IPS-15b (cell line): Measurements from ENCODE around the gene PDE4A.

Experiments used
- H3K27me3 ChIP-seq: one replicate; pipeline ENCODE4 v1.6.1; 2013; ENCODE audit warnings: low read length; ENCODE audit not compliant: control insufficient read depth, insufficient read depth
- H3K36me3 ChIP-seq: one replicate; pipeline ENCODE4 v1.6.1; 2013; ENCODE audit warnings: low read length; ENCODE audit not compliant: control insufficient read depth, insufficient read depth
- H3K4me1 ChIP-seq: one replicate; pipeline ENCODE4 v1.6.1; 2013; ENCODE audit warnings: mild to moderate bottlenecking, low read length; ENCODE audit not compliant: control insufficient read depth, insufficient read depth
- H3K4me3 ChIP-seq: one replicate; pipeline ENCODE4 v1.5.1; 2013; ENCODE audit warnings: low read depth, low read length
- H3K9ac ChIP-seq: one replicate; pipeline ENCODE4 v1.6.1; 2013; ENCODE audit warnings: low read depth, mild to moderate bottlenecking, low read length
- H3K9me3 ChIP-seq: one replicate; pipeline ENCODE4 v1.6.1; 2013; ENCODE audit warnings: mild to moderate bottlenecking, low read length; ENCODE audit not compliant: control insufficient read depth, insufficient read depth

Gene PDE4A

DNA sequence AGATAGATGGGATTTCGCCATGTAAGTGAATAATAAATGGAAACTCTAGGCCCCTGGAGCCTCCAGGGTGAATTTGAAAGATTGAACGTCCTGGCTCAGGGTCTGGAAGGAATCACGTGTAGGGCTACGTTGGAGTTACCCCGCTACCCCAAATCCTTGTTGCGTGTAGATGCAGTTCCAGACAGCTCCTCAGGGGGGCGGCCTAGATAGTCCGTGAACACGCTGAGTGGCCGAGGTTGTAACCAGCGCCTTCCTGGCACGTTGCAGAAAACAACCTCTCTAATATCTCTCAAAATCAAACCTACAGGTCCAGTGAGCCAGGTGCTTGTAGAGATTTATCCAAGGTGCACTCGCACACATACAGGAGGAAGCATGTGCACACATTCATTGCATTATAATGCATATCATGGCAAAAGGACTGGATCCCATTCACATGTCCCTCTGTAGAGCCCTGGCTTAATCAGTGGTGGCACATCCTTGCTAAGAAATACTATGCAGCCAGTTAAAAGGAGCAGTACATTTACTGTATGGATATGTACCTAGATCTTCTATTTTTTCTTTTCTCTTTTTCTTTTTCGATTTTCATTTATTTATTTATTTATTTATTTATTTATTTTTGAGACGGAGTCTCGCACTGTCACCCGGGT lies 85.4 kb downstream of the PDE4A start:
- Histone ChIP-seq H3K27me3 (no peaks in the 10 kb centered on the region), H3K4me1 (no peaks in the 10 kb centered on the region), H3K4me3 (no peak overlapping the region), H3K36me3 (no peaks in the 10 kb centered on the region), H3K9ac (no peak overlapping the region), H3K9me3 (no peaks in the 10 kb centered on the region)

- Histone ChIP-seq H3K9ac (no peak overlapping the region), H3K36me3 (no peaks in the 10 kb centered on the region), H3K4me1 (no peaks in the 10 kb centered on the region), H3K27me3 (peaks cover 11% of the 10 kb centered on the region), H3K4me3 (no peak overlapping the region), H3K9me3 (no peaks in the 10 kb centered on the region)
Measured at GRCh38 chr19:10508036-10508435, 87.7 kb downstream of the PDE4A start.

- no peaks in the 10 kb centered on the region for H3K36me3 ChIP-seq
- no peak overlapping the region for H3K9ac ChIP-seq
- no peak overlapping the region for H3K4me3 ChIP-seq
- no peaks in the 10 kb centered on the region for H3K9me3 ChIP-seq
- no peaks in the 10 kb centered on the region for H3K4me1 ChIP-seq
- peaks cover 18% of the 10 kb centered on the region for H3K27me3 ChIP-seq
Measured at GRCh38 chr19:10508707-10509106, 88.4 kb downstream of the PDE4A start.

GRCh38 chr19:10510301-10510802 lies 90.0 kb downstream of the PDE4A start:
- no peaks in the 10 kb centered on the region for H3K4me1 ChIP-seq
- H3K9ac ChIP-seq, result no peak overlapping the region
- H3K36me3 ChIP-seq, result no peaks in the 10 kb centered on the region
- H3K27me3 ChIP-seq, result peaks cover 35% of the 10 kb centered on the region
- no peaks in the 10 kb centered on the region for H3K9me3 ChIP-seq
- H3K4me3 ChIP-seq, result no peak overlapping the region

GRCh38 chr19:10513223-10513622 lies 92.9 kb downstream of the PDE4A start:
- Histone ChIP-seq H3K27me3 (peaks cover 62% of the 10 kb centered on the region), H3K4me1 (no peaks in the 10 kb centered on the region), H3K4me3 (peak overlapping the region; percentile 61), H3K9me3 (no peaks in the 10 kb centered on the region), H3K36me3 (no peaks in the 10 kb centered on the region), H3K9ac (no peak overlapping the region)

DNA sequence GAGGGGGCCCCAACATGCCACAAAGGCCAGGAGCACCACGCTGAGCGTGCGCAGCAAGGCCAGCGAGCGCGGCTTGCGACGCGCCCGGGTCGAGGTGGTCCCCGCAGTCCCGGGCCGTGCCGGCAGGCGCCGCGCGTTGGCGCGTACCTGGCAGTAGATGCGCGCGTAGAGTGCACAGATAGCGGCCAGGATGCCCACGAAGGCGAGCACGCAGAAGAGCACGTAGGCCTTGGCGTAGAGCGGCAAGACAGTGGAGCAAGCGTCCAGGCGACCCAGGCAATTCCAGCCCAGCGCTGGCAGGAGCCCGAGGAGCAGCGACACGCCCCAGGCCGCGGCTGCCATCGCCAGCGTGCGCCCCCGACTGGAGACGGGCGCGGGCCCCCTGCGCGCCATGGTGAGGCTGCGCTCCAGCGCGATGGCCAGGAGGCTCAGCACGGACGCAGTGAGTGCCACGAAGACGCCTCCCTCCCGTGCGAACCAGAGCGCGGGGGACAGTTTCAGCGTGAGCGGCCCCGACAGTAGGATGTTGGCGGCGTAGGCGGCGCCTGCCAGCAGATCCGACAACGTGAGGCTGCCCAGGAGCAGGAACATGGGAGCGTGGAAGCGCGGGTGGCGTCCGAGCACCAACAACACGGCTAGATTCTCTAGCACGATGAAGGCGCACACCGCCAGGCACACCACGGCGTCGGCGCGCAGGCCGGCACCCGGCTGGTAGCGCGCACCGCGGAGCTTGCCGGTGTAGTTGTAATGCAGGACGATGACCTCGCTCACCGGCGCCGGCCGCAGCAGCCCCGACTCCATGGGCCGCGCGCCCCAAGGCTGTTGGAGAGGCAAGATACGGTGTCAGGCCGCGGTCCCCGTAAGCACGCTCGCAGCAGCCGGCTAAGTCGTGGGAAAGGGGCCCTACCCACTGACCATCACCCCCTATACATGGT lies 94.1 kb downstream of the PDE4A start:
- Histone ChIP-seq H3K9me3 (no peaks in the 10 kb centered on the region), H3K4me1 (no peaks in the 10 kb centered on the region), H3K27me3 (peaks cover 75% of the 10 kb centered on the region), H3K36me3 (no peaks in the 10 kb centered on the region), H3K9ac (peak overlapping the region; percentile 47), H3K4me3 (peak overlapping the region; percentile 61)

DNA sequence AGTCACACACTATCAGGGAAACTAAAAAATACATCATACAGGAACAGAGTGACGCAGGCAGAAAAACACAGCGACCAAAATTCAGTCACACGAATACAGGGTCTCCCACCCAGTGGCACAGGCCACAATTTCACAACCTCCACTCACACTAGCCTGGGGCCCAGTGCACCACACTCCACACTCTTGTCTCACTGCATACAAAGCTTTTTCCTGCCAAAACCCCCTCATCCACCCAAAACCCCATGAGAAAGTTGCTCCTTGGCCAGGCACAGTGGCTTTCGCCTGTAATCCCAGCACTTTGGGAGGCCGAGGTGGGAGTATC lies 95.7 kb downstream of the PDE4A start:
- H3K36me3 ChIP-seq, result no peaks in the 10 kb centered on the region
- no peak overlapping the region for H3K4me3 ChIP-seq
- no peak overlapping the region for H3K9ac ChIP-seq
- no peaks in the 10 kb centered on the region for H3K9me3 ChIP-seq
- H3K4me1 ChIP-seq, result no peaks in the 10 kb centered on the region
- peaks cover 76% of the 10 kb centered on the region for H3K27me3 ChIP-seq

DNA sequence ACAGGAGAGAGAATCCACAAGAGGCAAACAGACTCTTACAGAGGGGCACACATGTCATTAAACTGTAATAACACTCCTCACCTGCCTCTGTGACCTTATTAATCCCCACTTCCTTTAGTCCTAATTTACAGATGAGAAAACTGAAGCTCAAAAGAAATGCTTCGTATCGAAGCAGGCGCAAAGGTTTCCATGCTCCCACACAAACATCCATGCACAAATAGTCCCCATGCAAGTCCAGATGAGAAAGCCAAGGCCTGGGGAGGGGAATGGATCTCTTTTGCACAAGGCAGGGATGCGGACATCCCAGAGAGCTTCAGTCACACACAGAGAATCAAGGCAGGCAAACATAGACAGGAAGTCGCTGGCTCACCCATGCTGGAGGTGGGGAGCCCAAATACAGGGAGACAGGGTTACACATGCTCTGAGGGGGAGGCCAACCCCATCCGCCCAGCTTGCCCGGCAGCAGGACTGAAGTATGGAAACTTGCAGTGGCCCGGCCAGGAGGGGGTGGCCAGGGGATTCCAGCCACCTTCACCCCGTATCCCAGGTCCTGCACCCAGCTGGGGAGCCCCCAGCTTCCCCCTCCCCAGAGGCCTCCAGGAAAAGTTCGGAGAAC lies 96.4 kb downstream of the PDE4A start:
- H3K9me3 ChIP-seq, result no peaks in the 10 kb centered on the region
- H3K4me3 ChIP-seq, result peak overlapping the region; percentile 76
- peak overlapping the region; percentile 54 for H3K9ac ChIP-seq
- no peaks in the 10 kb centered on the region for H3K36me3 ChIP-seq
- no peaks in the 10 kb centered on the region for H3K4me1 ChIP-seq
- peaks cover 76% of the 10 kb centered on the region for H3K27me3 ChIP-seq

DNA sequence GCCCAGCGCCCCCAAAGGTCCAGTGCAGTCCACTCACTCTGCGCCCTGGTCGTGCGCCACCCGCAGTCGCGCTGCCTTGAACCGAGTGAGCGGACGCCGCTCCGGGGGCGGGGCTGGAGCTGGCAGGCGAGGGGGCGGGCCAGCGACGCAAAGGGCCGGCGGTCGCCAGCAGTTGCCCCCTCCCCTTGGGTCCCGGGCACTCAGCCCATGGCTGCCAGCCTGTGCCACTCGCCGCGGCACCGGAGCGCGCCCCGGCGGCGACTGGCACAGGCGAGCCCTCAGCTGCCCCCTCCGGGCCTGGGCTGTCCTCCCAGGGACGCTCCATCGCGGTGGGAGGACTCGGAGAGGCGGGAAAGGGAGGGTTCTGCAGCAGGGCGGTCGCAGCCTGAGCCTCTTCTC lies 97.0 kb downstream of the PDE4A start, which contains the start of gene S1PR5:
Gene S1PR5 (minus strand): TSS at position 87 of the 399 bp plus-strand sequence. CDS start 2,436 bp downstream, outside the sequence.
- peaks cover 72% of the 10 kb centered on the region for H3K27me3 ChIP-seq

GRCh38 chr19:10517760-10518443 lies 97.6 kb downstream of the PDE4A start:
- no peaks in the 10 kb centered on the region for H3K4me1 ChIP-seq
- H3K27me3 ChIP-seq, result peaks cover 66% of the 10 kb centered on the region
- H3K9ac ChIP-seq, result peak overlapping the region; percentile 24
- H3K4me3 ChIP-seq, result peak overlapping the region; percentile 76
- no peaks in the 10 kb centered on the region for H3K9me3 ChIP-seq
- H3K36me3 ChIP-seq, result no peaks in the 10 kb centered on the region

More for the DNA sequence above, 97.0 kb downstream of the PDE4A start, which contains the start of gene S1PR5:
- H3K9ac ChIP-seq, result peak within 1 kb of the TSS; percentile 54
- no peaks in the 10 kb centered on the region for H3K36me3 ChIP-seq
- no peaks in the 10 kb centered on the region for H3K9me3 ChIP-seq
- H3K4me1 ChIP-seq, result no peaks in the 10 kb centered on the region
- peak within 1 kb of the TSS; percentile 76 for H3K4me3 ChIP-seq
